AG04449 (cell line): ENCODE measurements around the gene SPTLC1.
"Not testable (repeated sequence)": the region's sequence is repeated elsewhere in the genome, so short reads cannot be mapped to it uniquely, and the experiment has no call there.

ENCODE experiments used
- CTCF ChIA-PET: fragments of 350-600 bp; formaldehyde crosslinking; extraction: SDS; loops from one replicate; lab custom pipeline; 2021; ENCODE audit warnings: antibody characterized with exemption; lab: Yijun Ruan, JAX
- POLR2A ChIA-PET: fragments of 400-600, 350-600 bp; formaldehyde crosslinking; extraction: SDS; loops from one replicate; lab custom pipeline; 2020; ENCODE audit warnings: antibody characterized with exemption, inconsistent platforms; lab: Yijun Ruan, JAX
- DNase-seq: peaks from one replicate; pipeline ENCODE4 v3.0.0-alpha.2; 2010; ENCODE audit warnings: low read depth, low spot score
- H3K4me3 ChIP-seq: 2 replicates; pipeline ENCODE4 v1.5.1; 2011; ENCODE audit warnings: low read depth, mild to moderate bottlenecking, control low read depth, low read length
- TF ChIP-seq, protein P1 (sequence below): IDR thresholded peaks from one replicate; pipeline ENCODE4 v1.5.1; 2011; ENCODE audit warnings: mild to moderate bottlenecking, moderate library complexity, low read length, control low read depth, inconsistent platforms; ENCODE audit not compliant: insufficient read depth; ENCODE audit errors: missing control alignments

Gene SPTLC1

GRCh38 chr9:92019658-92020057 lies 95.6 kb downstream of the SPTLC1 start:
- H3K4me3 ChIP-seq: no peak overlapping the region
- no peak for DNase-seq
- TF ChIP-seq, protein P1, sequence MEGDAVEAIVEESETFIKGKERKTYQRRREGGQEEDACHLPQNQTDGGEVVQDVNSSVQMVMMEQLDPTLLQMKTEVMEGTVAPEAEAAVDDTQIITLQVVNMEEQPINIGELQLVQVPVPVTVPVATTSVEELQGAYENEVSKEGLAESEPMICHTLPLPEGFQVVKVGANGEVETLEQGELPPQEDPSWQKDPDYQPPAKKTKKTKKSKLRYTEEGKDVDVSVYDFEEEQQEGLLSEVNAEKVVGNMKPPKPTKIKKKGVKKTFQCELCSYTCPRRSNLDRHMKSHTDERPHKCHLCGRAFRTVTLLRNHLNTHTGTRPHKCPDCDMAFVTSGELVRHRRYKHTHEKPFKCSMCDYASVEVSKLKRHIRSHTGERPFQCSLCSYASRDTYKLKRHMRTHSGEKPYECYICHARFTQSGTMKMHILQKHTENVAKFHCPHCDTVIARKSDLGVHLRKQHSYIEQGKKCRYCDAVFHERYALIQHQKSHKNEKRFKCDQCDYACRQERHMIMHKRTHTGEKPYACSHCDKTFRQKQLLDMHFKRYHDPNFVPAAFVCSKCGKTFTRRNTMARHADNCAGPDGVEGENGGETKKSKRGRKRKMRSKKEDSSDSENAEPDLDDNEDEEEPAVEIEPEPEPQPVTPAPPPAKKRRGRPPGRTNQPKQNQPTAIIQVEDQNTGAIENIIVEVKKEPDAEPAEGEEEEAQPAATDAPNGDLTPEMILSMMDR: no peak
- POLR2A ChIA-PET: no interaction called here
- CTCF ChIA-PET: interaction anchor here (1.2 to 1.3 kb wide), 2 partner anchors 10 to 69 kb away, joined by 3 read pairs; no protein-coding TSS in a partner anchor

DNA sequence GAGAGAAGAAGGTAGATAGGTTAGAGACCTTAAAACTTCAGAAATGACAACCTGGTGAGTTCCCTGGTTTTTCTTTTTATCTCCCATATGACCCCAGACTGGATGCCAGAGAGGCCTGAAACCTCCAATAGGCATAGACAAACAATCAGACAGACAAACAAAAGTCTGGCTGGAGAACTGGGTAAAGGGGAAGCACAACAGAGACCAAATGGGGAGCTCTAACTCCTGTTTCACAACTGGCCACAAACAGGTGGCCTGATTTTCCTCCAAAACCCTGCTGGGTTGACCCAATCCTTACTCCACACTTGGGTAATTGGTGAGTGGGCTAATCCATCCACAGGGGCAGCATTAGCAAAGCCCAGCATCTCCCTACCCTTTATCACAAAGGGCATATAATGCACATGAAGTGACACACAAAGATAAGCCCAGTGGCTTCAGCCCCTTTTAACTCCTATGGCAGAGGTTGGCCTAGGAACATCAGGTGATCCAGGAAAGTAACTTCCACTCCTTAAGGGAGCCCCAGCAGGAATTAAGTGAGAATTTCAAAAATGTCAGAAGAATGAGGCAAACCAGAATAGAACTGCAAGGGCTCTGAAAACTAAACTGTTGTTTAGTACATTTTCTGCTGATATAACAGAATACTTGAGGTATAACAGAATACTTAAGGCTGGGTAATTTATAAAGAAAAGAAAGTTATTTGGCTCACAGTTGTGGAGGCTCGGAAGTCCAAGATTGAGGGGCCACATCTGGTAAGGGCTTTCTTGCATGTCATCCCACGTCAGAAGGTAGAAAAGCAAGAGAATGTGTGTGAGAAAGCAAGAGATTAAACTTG lies 104.3 kb downstream of the SPTLC1 start:
- ChIA-PET CTCF (no interaction called here), POLR2A (no interaction called here)
- no peak overlapping the region for H3K4me3 ChIP-seq
- no peak for DNase-seq
- TF ChIP-seq, protein P1: no peak

DNA sequence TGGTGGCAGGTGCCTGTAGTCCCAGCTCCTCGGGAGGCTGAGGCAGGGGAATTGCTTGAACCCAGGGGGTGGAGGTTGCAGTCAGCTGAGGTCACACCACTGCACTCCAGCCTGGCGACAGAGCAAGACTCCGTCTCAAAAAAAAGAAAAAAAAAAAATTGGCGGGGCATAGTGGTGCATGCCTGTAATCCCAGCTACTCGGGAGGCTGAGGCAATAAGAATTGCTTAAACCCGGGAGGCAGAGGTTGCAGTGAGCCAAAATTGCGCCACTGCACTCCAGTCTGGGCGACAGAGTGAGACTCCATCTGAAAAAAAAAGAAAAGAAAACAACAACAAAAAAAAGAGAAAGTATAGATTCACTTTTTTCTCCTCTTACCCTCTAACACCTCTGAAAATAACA lies 105.0 kb downstream of the SPTLC1 start:
- DNase-seq, POLR2A ChIA-PET, H3K4me3 ChIP-seq, CTCF ChIA-PET: not testable (repeated sequence)

GRCh38 chr9:92008041-92008440 lies 107.2 kb downstream of the SPTLC1 start:
- TF ChIP-seq, protein P1: no peak
- CTCF ChIA-PET: interaction anchor here (1.3 kb wide), 1 partner anchor 58 kb away, joined by 3 read pairs; the partner anchor contains the start of gene ROR2
- H3K4me3 ChIP-seq: no peak overlapping the region
- POLR2A ChIA-PET: no interaction called here
- no peak for DNase-seq

- DNase-seq: no peak
- TF ChIP-seq, protein P1: no peak
- ChIA-PET CTCF (no interaction called here), POLR2A (no interaction called here)
- H3K4me3 ChIP-seq: no peak overlapping the region
Measured at GRCh38 chr9:92004045-92004392, 111.2 kb downstream of the SPTLC1 start.

- TF ChIP-seq, protein P1: no peak
- no peak overlapping the region for H3K4me3 ChIP-seq
- DNase-seq: no peak
- POLR2A ChIA-PET: no interaction called here
- CTCF ChIA-PET: interaction anchor here (0.8 to 2.2 kb wide), 2 partner anchors 11 to 229 kb away, joined by 4 to 8 read pairs; no protein-coding TSS in a partner anchor
Measured at GRCh38 chr9:92003308-92004044, 111.7 kb downstream of the SPTLC1 start.

GRCh38 chr9:92001948-92002347 lies 113.3 kb downstream of the SPTLC1 start:
- POLR2A ChIA-PET, H3K4me3 ChIP-seq, DNase-seq: not testable (repeated sequence)
- CTCF ChIA-PET: interaction anchor here (1.7 to 2.2 kb wide), 3 partner anchors 10 to 243 kb away, joined by 4 to 9 read pairs (median 8); no protein-coding TSS in a partner anchor
